A673 (cell line): ENCODE measurements around the gene HS3ST6. TPM values are rescaled to one million over a fixed set of nuclear protein-coding genes. Genes with fewer than 3 reads are reported as not detected.

Experiments used
- BruUV-seq: library from RNA; stranded (reverse); fragments of 400-500 nt; replicated peaks from 2 replicates; lab custom pipeline; 2021; lab: Mats Ljungman, UMichigan
- CTCF ChIA-PET: fragments of 300-600 bp; sonication (Branson Sonifier 250); formaldehyde crosslinking; loops from one replicate; lab custom pipeline; 2022; ENCODE audit warnings: antibody characterized with exemption; lab: Charles Lee
- POLR2A ChIA-PET: fragments of 300-600 bp; sonication (Branson Sonifier 250); formaldehyde crosslinking; loops from one replicate; lab custom pipeline; 2022; ENCODE audit warnings: antibody characterized with exemption; ENCODE audit not compliant: low non-redundant PET; lab: Charles Lee
- DNase-seq: peaks from one replicate; pipeline ENCODE4 v3.0.0-alpha.2; 2015; ENCODE audit warnings: low spot score
- H3K27ac ChIP-seq: fragments of 200-600 bp; sonication (generic); 2 replicates; pipeline ENCODE4 v1.5.1; 2016; ENCODE audit warnings: mixed run types, low read depth, mild to moderate bottlenecking, mixed read lengths, antibody characterized with exemption, low read length; ENCODE audit not compliant: poor library complexity, severe bottlenecking
- H3K27me3 ChIP-seq: fragments of 200-600 bp; sonication (generic); replicated peaks from 2 replicates; pipeline ENCODE4 v1.6.1; 2017; ENCODE audit warnings: mixed run types, low read depth, mild to moderate bottlenecking, mixed read lengths, antibody characterized with exemption, low read length; ENCODE audit not compliant: insufficient read depth, poor library complexity
- H3K36me3 ChIP-seq: fragments of 200-600 bp; sonication (generic); 2 replicates; pipeline ENCODE4 v1.6.1; 2016; ENCODE audit warnings: mixed run types, mild to moderate bottlenecking, mixed read lengths, antibody characterized with exemption, low read length; ENCODE audit not compliant: insufficient read depth, poor library complexity, severe bottlenecking
- H3K4me1 ChIP-seq: fragments of 200-600 bp; sonication (generic); 2 replicates; pipeline ENCODE4 v1.6.1; 2017; ENCODE audit warnings: mixed run types, mild to moderate bottlenecking, mixed read lengths, antibody characterized with exemption, low read length; ENCODE audit not compliant: insufficient read depth, poor library complexity, severe bottlenecking
- H3K4me3 ChIP-seq: fragments of 200-600 bp; sonication (generic); 2 replicates; pipeline ENCODE4 v1.5.1; 2016; ENCODE audit warnings: low read depth, mixed run types, mild to moderate bottlenecking, mixed read lengths, low read length; ENCODE audit not compliant: poor library complexity, severe bottlenecking
- H3K9me3 ChIP-seq: fragments of 200-600 bp; sonication (generic); 2 replicates; pipeline ENCODE4 v1.6.1; 2016; ENCODE audit warnings: mixed run types, low read depth, mild to moderate bottlenecking, mixed read lengths, antibody characterized with exemption, low read length; ENCODE audit not compliant: poor library complexity, severe bottlenecking
- EZH2 ChIP-seq: fragments of 200-600 bp; sonication (generic); IDR thresholded peaks from 2 replicates; pipeline ENCODE4 v1.6.1; 2017; ENCODE audit warnings: borderline replicate concordance, low read depth, mild to moderate bottlenecking, mixed read lengths, antibody characterized with exemption, low read length; ENCODE audit not compliant: poor library complexity, severe bottlenecking
- intact Hi-C: fragments of 100-400 bp; cut with micrococcal nuclease; formaldehyde crosslinking; loops from one replicate; pipeline ENCODE4 v1.10.0; 2022; ENCODE audit not compliant: unreplicated experiment
- total RNA-seq: library from RNA; stranded (reverse); gene quantifications from 2 replicates; pipeline ENCODE4 v1.2.3, GENCODE V29; 2021
- TF ChIP-seq, protein P1 (sequence below): fragments of 300-800, 200-600 bp; sonication (generic); conservative IDR thresholded peaks from 2 replicates; pipeline ENCODE4 v1.5.1; 2017; ENCODE audit warnings: low read depth, mild to moderate bottlenecking, antibody characterized with exemption, low read length, moderate library complexity, mixed read lengths

Gene HS3ST6
- total RNA-seq, 1 experiment from 2014 or later = not detected

DNA sequence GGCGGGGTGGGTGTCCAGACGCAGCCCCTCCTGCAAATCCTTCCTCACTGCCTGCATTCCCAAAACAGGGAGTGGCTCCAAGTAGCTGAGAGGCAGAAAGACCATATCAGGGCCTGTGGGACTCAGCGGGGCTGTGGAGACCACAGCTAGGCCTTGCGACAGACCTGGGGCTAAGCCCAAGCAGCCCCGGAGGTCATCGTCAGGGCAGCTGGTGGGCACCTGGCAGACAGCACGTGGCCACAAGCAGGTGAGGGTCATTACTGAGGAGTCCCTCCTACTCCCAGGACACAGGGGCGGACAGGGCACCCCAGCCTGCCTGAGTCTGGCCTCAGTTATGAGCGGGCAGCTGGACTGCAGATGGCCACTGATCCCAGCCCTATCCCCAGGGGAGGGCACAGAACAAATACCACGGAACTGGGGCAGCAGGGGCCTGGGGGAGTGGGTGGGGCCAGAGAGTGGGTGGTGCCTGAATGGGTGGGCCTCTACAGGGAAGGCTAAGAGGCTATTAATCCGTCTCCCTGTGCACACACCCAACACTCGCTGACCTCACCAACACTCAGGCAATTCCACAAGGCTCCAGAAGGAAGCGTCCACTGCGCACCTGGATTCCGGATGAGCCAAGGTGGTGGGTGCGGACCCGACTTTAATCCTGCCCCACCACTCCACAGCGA is 8.5 kb downstream of the HS3ST6 start:
- intact Hi-C loops = no loop called here

DNA sequence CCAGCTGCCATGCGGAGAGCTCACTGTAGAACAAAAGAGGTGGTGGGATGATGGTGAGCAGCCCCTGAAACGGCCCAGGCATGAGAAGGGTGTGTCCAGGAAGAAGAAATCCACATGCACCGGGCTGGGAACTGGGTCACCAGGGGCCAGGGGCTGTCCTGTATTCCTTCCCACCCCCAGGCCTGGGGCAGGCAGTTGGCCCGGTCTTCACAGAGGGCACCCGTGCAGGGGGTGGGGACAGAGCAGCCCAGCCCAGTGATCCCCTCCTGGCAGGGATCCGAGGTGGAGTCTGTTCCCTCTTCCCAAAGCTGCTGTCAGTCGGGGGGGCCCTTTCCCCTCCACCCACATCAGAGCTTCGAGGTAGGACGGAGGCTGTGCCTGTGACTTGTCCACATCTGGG is 9.2 kb downstream of the HS3ST6 start:
- ChIA-PET POLR2A (no interaction called here), CTCF (no interaction called here)
- intact Hi-C loops = no loop called here
- Histone ChIP-seq H3K36me3 (no peaks in the 10 kb centered on the region), H3K27me3 (no peaks in the 10 kb centered on the region), H3K27ac (no peak overlapping the region), H3K9me3 (no peaks in the 10 kb centered on the region), H3K4me3 (no peak overlapping the region), H3K4me1 (no peaks in the 10 kb centered on the region)
- TF ChIP-seq EZH2 = no peak
- TF ChIP-seq, protein P1, sequence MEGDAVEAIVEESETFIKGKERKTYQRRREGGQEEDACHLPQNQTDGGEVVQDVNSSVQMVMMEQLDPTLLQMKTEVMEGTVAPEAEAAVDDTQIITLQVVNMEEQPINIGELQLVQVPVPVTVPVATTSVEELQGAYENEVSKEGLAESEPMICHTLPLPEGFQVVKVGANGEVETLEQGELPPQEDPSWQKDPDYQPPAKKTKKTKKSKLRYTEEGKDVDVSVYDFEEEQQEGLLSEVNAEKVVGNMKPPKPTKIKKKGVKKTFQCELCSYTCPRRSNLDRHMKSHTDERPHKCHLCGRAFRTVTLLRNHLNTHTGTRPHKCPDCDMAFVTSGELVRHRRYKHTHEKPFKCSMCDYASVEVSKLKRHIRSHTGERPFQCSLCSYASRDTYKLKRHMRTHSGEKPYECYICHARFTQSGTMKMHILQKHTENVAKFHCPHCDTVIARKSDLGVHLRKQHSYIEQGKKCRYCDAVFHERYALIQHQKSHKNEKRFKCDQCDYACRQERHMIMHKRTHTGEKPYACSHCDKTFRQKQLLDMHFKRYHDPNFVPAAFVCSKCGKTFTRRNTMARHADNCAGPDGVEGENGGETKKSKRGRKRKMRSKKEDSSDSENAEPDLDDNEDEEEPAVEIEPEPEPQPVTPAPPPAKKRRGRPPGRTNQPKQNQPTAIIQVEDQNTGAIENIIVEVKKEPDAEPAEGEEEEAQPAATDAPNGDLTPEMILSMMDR = no peak
- DNase-seq = no peak
- no TSS peak for BruUV-seq

More for the DNA sequence above, 8.5 kb downstream of the HS3ST6 start:
- BruUV-seq = no TSS peak
- TF ChIP-seq EZH2 = no peak
- TF ChIP-seq, protein P1 = no peak
- POLR2A ChIA-PET = no interaction called here
- no peaks in the 10 kb centered on the region for H3K4me1 ChIP-seq
- no peaks in the 10 kb centered on the region for H3K27me3 ChIP-seq
- H3K9me3 ChIP-seq = no peaks in the 10 kb centered on the region
- H3K4me3 ChIP-seq = no peak overlapping the region
- DNase-seq = no peak
- CTCF ChIA-PET = no interaction called here
- no peak overlapping the region for H3K27ac ChIP-seq
- no peaks in the 10 kb centered on the region for H3K36me3 ChIP-seq

- no peaks in the 10 kb centered on the region for H3K4me1 ChIP-seq
- intact Hi-C loops = no loop called here
- H3K4me3 ChIP-seq = no peak overlapping the region
- no peaks in the 10 kb centered on the region for H3K36me3 ChIP-seq
- no peaks in the 10 kb centered on the region for H3K27me3 ChIP-seq
- no peak overlapping the region for H3K27ac ChIP-seq
- no peaks in the 10 kb centered on the region for H3K9me3 ChIP-seq
- POLR2A ChIA-PET = no interaction called here
- CTCF ChIA-PET = no interaction called here
- no peak for TF ChIP-seq EZH2
- TF ChIP-seq, protein P1 = no peak
- no peak for DNase-seq
- BruUV-seq = no TSS peak
Observed at GRCh38 chr16:1908184-1908583, 10.0 kb downstream of the HS3ST6 start.
